ENCODE data around the gene RPTOR.

Gene RPTOR

GRCh38 chr17:80768389-80768788 is 223.8 kb downstream of the RPTOR start:
- H3K4me3 ChIP-seq (ENCODE audit: low read length), result no peak overlapping the region
- peaks cover 7% of the 10 kb centered on the region for H3K4me1 ChIP-seq (ENCODE audit: control insufficient read depth, insufficient read depth, low read length)
- H3K27me3 ChIP-seq (ENCODE audit: control insufficient read depth, insufficient read depth, low read length), result no peaks in the 10 kb centered on the region
- H3K9ac ChIP-seq (ENCODE audit: low read length), result no peak overlapping the region
- H3K27ac ChIP-seq (ENCODE audit: low read depth, low read length), result no peak overlapping the region
- no peaks in the 10 kb centered on the region for H3K36me3 ChIP-seq (ENCODE audit: control insufficient read depth, insufficient read depth, low read length)

GRCh38 chr17:80768936-80769335 is 224.3 kb downstream of the RPTOR start:
- Histone ChIP-seq H3K4me1 (ENCODE audit: control insufficient read depth, insufficient read depth, low read length) (peaks cover 9% of the 10 kb centered on the region), H3K27ac (ENCODE audit: low read depth, low read length) (no peak overlapping the region), H3K9ac (ENCODE audit: low read length) (no peak overlapping the region), H3K36me3 (ENCODE audit: control insufficient read depth, insufficient read depth, low read length) (no peaks in the 10 kb centered on the region), H3K27me3 (ENCODE audit: control insufficient read depth, insufficient read depth, low read length) (no peaks in the 10 kb centered on the region), H3K4me3 (ENCODE audit: low read length) (no peak overlapping the region)

- H3K27me3 ChIP-seq (ENCODE audit: control insufficient read depth, insufficient read depth, low read length), result no peaks in the 10 kb centered on the region
- peaks cover 14% of the 10 kb centered on the region for H3K4me1 ChIP-seq (ENCODE audit: control insufficient read depth, insufficient read depth, low read length)
- H3K4me3 ChIP-seq (ENCODE audit: low read length), result no peak overlapping the region
- no peak overlapping the region for H3K9ac ChIP-seq (ENCODE audit: low read length)
- H3K36me3 ChIP-seq (ENCODE audit: control insufficient read depth, insufficient read depth, low read length), result no peaks in the 10 kb centered on the region
- no peak overlapping the region for H3K27ac ChIP-seq (ENCODE audit: low read depth, low read length)
Observed at GRCh38 chr17:80769516-80769915, 224.9 kb downstream of the RPTOR start.

DNA sequence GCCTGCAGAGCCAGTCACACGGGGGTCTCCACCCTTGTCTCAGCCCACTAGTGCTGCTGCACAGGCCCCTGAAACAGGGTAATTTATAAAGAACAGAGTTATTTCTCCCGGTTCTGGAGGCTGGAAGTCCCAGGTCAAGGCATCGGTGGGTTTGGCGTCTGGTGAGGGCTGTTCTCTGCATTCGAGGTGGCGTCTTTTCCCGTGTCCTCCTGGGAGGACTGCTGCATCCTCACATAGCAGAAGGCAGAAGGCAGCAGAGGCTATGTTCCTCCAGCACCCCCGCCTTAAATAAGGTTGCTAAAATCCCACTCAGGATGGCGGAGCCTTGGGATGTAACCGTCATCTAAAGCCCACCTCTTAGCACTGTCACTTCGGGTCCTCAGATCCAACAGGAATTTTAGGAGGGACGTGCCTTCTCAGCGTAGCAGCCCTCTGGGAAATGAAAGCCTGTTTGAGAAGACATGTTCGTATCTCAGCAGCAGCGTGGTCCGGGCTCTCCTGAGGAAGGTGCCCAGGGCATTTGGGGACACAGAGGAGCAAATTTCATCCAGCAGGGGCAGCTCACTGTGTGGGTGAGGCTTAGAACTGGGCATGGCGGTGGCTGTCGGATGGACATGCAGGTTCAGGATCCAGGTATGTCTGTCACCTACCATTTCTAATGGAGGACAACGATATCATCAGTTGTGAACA is 225.4 kb downstream of the RPTOR start:
- Histone ChIP-seq H3K36me3 (ENCODE audit: control insufficient read depth, insufficient read depth, low read length) (no peaks in the 10 kb centered on the region), H3K4me3 (ENCODE audit: low read length) (no peak overlapping the region), H3K9ac (ENCODE audit: low read length) (no peak overlapping the region), H3K4me1 (ENCODE audit: control insufficient read depth, insufficient read depth, low read length) (peaks cover 17% of the 10 kb centered on the region), H3K27ac (ENCODE audit: low read depth, low read length) (no peak overlapping the region), H3K27me3 (ENCODE audit: control insufficient read depth, insufficient read depth, low read length) (no peaks in the 10 kb centered on the region)

GRCh38 chr17:80770881-80771611 is 226.4 kb downstream of the RPTOR start:
- H3K27ac ChIP-seq (ENCODE audit: low read depth, low read length), result no peak overlapping the region
- no peak overlapping the region for H3K4me3 ChIP-seq (ENCODE audit: low read length)
- no peak overlapping the region for H3K9ac ChIP-seq (ENCODE audit: low read length)
- no peaks in the 10 kb centered on the region for H3K36me3 ChIP-seq (ENCODE audit: control insufficient read depth, insufficient read depth, low read length)
- H3K27me3 ChIP-seq (ENCODE audit: control insufficient read depth, insufficient read depth, low read length), result no peaks in the 10 kb centered on the region
- peaks cover 18% of the 10 kb centered on the region for H3K4me1 ChIP-seq (ENCODE audit: control insufficient read depth, insufficient read depth, low read length)

DNA sequence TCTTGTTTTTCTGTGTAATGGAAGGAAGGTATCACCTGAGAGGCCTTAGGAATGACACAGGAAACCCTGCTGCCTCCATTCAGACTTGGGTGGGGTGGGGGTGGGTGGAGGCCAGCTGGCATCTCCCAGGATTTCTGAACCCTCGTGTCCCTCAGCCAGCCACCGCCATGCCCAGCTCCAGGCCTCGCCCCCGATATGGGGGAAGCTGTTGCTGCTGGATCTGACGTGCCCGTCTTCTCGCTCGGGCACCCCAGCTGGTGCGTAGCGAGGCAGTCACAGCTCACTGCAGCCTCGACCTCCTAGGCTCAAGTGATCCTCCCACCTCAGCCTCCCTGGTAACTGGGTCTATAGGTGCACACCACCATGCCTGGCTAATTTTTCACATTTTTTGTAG is 227.0 kb downstream of the RPTOR start:
- Histone ChIP-seq H3K4me1 (ENCODE audit: control insufficient read depth, insufficient read depth, low read length) (peaks cover 18% of the 10 kb centered on the region), H3K27ac (ENCODE audit: low read depth, low read length) (no peak overlapping the region), H3K9ac (ENCODE audit: low read length) (no peak overlapping the region), H3K4me3 (ENCODE audit: low read length) (no peak overlapping the region), H3K36me3 (ENCODE audit: control insufficient read depth, insufficient read depth, low read length) (no peaks in the 10 kb centered on the region), H3K27me3 (ENCODE audit: control insufficient read depth, insufficient read depth, low read length) (no peaks in the 10 kb centered on the region)

DNA sequence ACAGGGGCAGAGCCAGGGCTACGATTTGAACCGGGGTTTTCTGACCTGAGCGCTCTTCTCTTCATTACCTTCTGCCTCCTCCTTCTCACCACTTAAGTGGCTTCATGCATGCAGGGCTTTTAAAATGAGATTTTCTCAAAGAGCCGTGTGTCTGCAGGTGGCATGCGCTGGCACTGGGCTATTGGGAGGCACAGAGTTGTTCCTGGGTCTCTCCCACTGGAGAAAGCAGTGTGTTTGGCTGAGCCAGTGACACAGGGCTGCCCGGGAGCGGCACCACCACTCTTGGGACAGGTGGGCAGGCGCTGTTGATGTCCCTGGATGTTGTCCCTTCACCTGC is 228.2 kb downstream of the RPTOR start:
- H3K4me3 ChIP-seq (ENCODE audit: low read length), result no peak overlapping the region
- peak overlapping the region; percentile 89 for H3K27ac ChIP-seq (ENCODE audit: low read depth, low read length)
- H3K36me3 ChIP-seq (ENCODE audit: control insufficient read depth, insufficient read depth, low read length), result no peaks in the 10 kb centered on the region
- no peaks in the 10 kb centered on the region for H3K27me3 ChIP-seq (ENCODE audit: control insufficient read depth, insufficient read depth, low read length)
- no peak overlapping the region for H3K9ac ChIP-seq (ENCODE audit: low read length)
- H3K4me1 ChIP-seq (ENCODE audit: control insufficient read depth, insufficient read depth, low read length), result peaks cover 18% of the 10 kb centered on the region

DNA sequence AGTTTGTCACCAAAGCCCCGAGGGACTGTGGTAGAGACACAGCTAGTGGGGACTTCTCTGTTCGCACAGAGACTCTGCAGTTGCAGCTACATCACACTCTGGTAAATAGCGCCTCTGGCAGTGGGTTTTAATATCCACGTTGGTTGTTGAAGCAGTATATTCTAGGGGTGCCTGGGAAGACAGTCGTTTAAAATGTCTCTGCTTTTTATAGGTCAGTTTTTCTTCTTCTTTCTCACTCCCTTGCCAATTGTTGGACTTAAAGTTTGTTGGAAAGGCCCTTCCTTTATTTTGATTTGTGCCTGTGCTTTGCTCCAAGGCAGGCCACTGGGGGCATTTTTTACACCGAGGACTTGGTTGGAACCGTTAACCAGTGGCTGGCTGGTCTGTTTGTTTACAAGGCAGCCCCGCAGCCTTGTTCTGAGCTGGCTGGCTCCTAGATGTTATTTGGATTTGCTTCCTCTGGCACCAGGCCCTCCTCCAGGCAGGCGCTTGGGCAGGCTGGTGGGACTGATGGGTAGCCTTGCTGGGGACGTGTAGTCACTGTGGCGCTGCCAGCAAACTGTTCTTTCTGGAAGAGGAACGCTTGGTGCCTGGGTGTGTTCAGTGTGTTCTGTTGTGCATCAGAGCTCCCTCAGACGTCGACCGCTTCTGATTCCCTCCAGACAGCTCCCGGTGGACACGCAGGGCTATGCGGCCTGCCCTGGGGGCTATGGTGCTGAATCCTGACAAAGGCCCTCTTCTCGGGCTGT is 228.8 kb downstream of the RPTOR start:
- Histone ChIP-seq H3K27ac (ENCODE audit: low read depth, low read length) (peak overlapping the region; percentile 89), H3K4me1 (ENCODE audit: control insufficient read depth, insufficient read depth, low read length) (peaks cover 18% of the 10 kb centered on the region), H3K4me3 (ENCODE audit: low read length) (no peak overlapping the region), H3K27me3 (ENCODE audit: control insufficient read depth, insufficient read depth, low read length) (no peaks in the 10 kb centered on the region), H3K36me3 (ENCODE audit: control insufficient read depth, insufficient read depth, low read length) (no peaks in the 10 kb centered on the region), H3K9ac (ENCODE audit: low read length) (no peak overlapping the region)

GRCh38 chr17:80774146-80774545 is 229.5 kb downstream of the RPTOR start:
- peak overlapping the region; percentile 89 for H3K27ac ChIP-seq (ENCODE audit: low read depth, low read length)
- H3K27me3 ChIP-seq (ENCODE audit: control insufficient read depth, insufficient read depth, low read length), result no peaks in the 10 kb centered on the region
- no peaks in the 10 kb centered on the region for H3K36me3 ChIP-seq (ENCODE audit: control insufficient read depth, insufficient read depth, low read length)
- H3K4me3 ChIP-seq (ENCODE audit: low read length), result no peak overlapping the region
- peaks cover 18% of the 10 kb centered on the region for H3K4me1 ChIP-seq (ENCODE audit: control insufficient read depth, insufficient read depth, low read length)
- H3K9ac ChIP-seq (ENCODE audit: low read length), result no peak overlapping the region

DNA sequence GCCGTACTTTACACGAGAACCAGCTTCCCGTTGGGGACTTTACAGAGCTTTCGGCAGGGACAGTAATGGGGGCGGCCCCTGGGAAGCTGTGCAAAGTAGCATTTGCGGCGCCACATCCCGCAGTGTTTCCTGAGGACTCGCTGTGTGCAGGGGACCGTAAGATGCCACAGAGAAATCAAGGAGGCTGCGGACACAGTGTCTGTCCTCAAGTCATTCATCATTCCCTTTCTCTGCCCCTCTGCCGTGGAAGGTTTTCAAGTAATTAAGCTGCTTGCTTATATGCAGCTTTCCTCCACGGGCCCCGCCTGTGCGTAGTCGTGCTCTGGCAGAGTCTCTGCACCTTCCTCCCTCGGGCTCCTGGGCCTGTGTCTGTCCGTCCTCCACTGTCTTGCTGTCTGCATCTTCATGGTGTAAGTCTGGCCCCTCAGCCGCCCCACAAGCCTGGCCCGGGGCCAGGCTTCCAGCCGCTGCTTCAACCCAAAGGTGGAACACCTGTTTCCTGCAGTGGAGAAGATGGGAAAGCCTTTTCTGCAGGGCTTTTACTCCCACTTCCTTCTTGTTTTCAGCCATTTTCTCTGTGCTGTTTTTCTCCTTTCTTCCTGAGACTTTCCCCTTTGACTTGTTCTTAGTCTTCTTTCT is 230.1 kb downstream of the RPTOR start:
- no peaks in the 10 kb centered on the region for H3K27me3 ChIP-seq (ENCODE audit: control insufficient read depth, insufficient read depth, low read length)
- H3K27ac ChIP-seq (ENCODE audit: low read depth, low read length), result peak overlapping the region; percentile 89
- H3K36me3 ChIP-seq (ENCODE audit: control insufficient read depth, insufficient read depth, low read length), result no peaks in the 10 kb centered on the region
- H3K4me1 ChIP-seq (ENCODE audit: control insufficient read depth, insufficient read depth, low read length), result peaks cover 18% of the 10 kb centered on the region
- H3K4me3 ChIP-seq (ENCODE audit: low read length), result no peak overlapping the region
- no peak overlapping the region for H3K9ac ChIP-seq (ENCODE audit: low read length)

DNA sequence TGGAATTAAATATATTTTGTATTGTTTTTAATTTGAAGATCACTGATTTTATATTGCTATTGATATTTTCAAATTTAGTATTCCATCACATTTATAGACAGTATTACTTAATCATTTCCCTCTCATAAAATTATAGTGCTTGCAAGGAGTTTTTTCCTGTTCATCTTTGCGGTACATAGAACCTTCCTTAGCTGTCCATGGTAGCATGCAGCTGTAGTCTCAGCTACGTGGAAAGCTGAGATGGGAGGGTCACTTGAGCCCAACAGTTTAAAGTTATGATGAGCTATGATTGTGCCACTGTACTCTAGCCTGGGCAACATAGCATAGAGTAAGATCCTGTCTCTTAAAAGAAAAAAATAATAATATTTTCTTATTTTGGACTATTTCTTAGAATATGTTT is 231.2 kb downstream of the RPTOR start:
- peaks cover 18% of the 10 kb centered on the region for H3K4me1 ChIP-seq (ENCODE audit: control insufficient read depth, insufficient read depth, low read length)
- H3K27ac ChIP-seq (ENCODE audit: low read depth, low read length), result no peak overlapping the region

DNA sequence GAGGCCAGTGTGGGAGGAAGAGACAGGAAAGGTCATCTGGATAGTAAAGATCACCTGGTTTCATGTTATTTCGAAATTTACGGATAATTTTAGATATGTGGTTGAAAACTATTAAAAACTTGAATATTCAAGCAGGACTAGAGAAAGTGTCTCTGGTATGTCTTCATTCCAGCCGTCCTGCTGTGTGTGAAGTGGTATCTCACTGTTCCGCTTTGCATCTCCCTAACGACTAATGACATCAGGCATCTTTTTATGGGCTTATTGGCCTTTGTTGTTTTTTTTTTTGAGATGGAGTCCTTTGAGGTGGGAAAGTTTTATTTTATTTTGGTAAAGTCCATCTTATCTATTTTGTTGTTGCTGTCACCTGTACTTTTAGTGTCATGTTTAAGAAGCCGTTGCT is 232.6 kb downstream of the RPTOR start:
- Histone ChIP-seq H3K27me3 (ENCODE audit: control insufficient read depth, insufficient read depth, low read length) (no peaks in the 10 kb centered on the region), H3K4me3 (ENCODE audit: low read length) (no peak overlapping the region), H3K9ac (ENCODE audit: low read length) (no peak overlapping the region), H3K36me3 (ENCODE audit: control insufficient read depth, insufficient read depth, low read length) (no peaks in the 10 kb centered on the region), H3K27ac (ENCODE audit: low read depth, low read length) (no peak overlapping the region), H3K4me1 (ENCODE audit: control insufficient read depth, insufficient read depth, low read length) (peaks cover 18% of the 10 kb centered on the region)

More for the DNA sequence above, 231.2 kb downstream of the RPTOR start:
- Histone ChIP-seq H3K27me3 (ENCODE audit: control insufficient read depth, insufficient read depth, low read length) (no peaks in the 10 kb centered on the region), H3K9ac (ENCODE audit: low read length) (no peak overlapping the region), H3K36me3 (ENCODE audit: control insufficient read depth, insufficient read depth, low read length) (no peaks in the 10 kb centered on the region), H3K4me3 (ENCODE audit: low read length) (no peak overlapping the region)

Measured in rectal smooth muscle tissue (tissue), 1 donor.